ENCODE data around the gene CUX1. TPM values are rescaled to one million over a fixed set of nuclear protein-coding genes. Genes with fewer than 3 reads are reported as not detected.
A peak's percentile ranks its signal among the peaks of the same experiment; 100 is the strongest.

CUX1 gene
- total RNA-seq, 1 donor from 2014 or later: 40.5 TPM

- Histone ChIP-seq H3K4me3 (ENCODE audit: low read depth, low read length) (no peak overlapping the region), H3K36me3 (ENCODE audit: control insufficient read depth, insufficient read depth, low read length) (peaks cover 15% of the 10 kb centered on the region), H3K27me3 (ENCODE audit: control insufficient read depth, insufficient read depth, low read length) (no peaks in the 10 kb centered on the region)
- FAIRE-seq (peak; percentile 18), DNase-seq (ENCODE audit: low read depth) (no peak)
- TF ChIP-seq, protein P1, sequence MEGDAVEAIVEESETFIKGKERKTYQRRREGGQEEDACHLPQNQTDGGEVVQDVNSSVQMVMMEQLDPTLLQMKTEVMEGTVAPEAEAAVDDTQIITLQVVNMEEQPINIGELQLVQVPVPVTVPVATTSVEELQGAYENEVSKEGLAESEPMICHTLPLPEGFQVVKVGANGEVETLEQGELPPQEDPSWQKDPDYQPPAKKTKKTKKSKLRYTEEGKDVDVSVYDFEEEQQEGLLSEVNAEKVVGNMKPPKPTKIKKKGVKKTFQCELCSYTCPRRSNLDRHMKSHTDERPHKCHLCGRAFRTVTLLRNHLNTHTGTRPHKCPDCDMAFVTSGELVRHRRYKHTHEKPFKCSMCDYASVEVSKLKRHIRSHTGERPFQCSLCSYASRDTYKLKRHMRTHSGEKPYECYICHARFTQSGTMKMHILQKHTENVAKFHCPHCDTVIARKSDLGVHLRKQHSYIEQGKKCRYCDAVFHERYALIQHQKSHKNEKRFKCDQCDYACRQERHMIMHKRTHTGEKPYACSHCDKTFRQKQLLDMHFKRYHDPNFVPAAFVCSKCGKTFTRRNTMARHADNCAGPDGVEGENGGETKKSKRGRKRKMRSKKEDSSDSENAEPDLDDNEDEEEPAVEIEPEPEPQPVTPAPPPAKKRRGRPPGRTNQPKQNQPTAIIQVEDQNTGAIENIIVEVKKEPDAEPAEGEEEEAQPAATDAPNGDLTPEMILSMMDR (IDR thresholded peaks at IDR 0.05; ENCODE audit: insufficient read depth, low read length, severe bottlenecking): no peak
These were observed 381.1 kb downstream of the CUX1 start for GRCh38 chr7:102198417-102198956.

DNA sequence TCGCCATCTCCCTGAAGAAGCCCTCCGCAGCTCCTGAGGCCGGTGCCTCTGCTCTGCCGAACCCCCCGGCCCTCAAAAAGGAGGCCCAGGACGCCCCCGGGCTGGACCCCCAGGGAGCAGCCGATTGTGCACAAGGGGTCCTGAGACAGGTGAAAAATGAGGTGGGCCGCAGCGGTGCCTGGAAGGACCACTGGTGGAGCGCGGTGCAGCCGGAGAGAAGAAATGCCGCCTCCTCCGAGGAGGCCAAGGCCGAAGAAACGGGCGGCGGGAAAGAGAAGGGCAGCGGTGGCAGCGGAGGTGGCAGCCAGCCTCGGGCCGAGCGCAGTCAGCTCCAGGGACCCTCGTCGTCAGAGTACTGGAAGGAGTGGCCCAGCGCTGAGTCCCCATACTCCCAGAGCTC lies 384.1 kb downstream of the CUX1 start:
- Histone ChIP-seq H3K27me3 (ENCODE audit: control insufficient read depth, insufficient read depth, low read length) (no peaks in the 10 kb centered on the region), H3K4me3 (ENCODE audit: low read depth, low read length) (no peak overlapping the region), H3K36me3 (ENCODE audit: control insufficient read depth, insufficient read depth, low read length) (peaks cover 26% of the 10 kb centered on the region)
- FAIRE-seq (no peak), DNase-seq (ENCODE audit: low read depth) (no peak)
- TF ChIP-seq, protein P1 (IDR thresholded peaks at IDR 0.05; ENCODE audit: insufficient read depth, low read length, severe bottlenecking): no peak

DNA sequence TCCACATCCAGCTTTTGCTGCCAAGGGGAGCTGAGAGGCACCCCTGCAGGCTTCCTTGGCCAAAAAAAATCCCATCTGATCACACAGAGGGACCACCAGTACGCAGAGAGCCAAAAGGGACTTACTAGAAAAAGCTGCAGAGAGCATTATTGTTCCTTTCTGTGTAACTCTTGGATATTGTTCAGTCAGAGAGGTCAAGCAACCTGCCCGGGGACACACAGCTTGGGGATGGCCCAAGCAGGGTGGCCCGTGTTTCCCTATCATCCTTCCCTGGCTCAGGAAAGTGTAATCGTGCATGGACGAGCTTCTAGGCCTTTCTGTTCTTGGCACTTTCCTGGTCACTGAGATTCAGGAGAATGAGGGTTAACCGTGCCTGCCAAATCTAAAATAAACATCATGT lies 385.1 kb downstream of the CUX1 start:
- no peaks in the 10 kb centered on the region for H3K27me3 ChIP-seq (ENCODE audit: control insufficient read depth, insufficient read depth, low read length)
- no peak for DNase-seq (ENCODE audit: low read depth)
- TF ChIP-seq, protein P1 (IDR thresholded peaks at IDR 0.05; ENCODE audit: insufficient read depth, low read length, severe bottlenecking): no peak
- H3K4me3 ChIP-seq (ENCODE audit: low read depth, low read length): no peak overlapping the region
- H3K36me3 ChIP-seq (ENCODE audit: control insufficient read depth, insufficient read depth, low read length): peaks cover 21% of the 10 kb centered on the region
- no peak for FAIRE-seq

GRCh38 chr7:102203218-102203617 lies 385.8 kb downstream of the CUX1 start:
- no peak for DNase-seq (ENCODE audit: low read depth)
- FAIRE-seq: no peak
- TF ChIP-seq, protein P1 (IDR thresholded peaks at IDR 0.05; ENCODE audit: insufficient read depth, low read length, severe bottlenecking): no peak
- no peaks in the 10 kb centered on the region for H3K27me3 ChIP-seq (ENCODE audit: control insufficient read depth, insufficient read depth, low read length)
- H3K4me3 ChIP-seq (ENCODE audit: low read depth, low read length): no peak overlapping the region
- peaks cover 20% of the 10 kb centered on the region for H3K36me3 ChIP-seq (ENCODE audit: control insufficient read depth, insufficient read depth, low read length)

- peaks cover 18% of the 10 kb centered on the region for H3K36me3 ChIP-seq (ENCODE audit: control insufficient read depth, insufficient read depth, low read length)
These were observed 386.8 kb downstream of the CUX1 start for GRCh38 chr7:102204212-102204611.

More at GRCh38 chr7:102204212-102204611, 386.8 kb downstream of the CUX1 start:
- Histone ChIP-seq H3K27me3 (ENCODE audit: control insufficient read depth, insufficient read depth, low read length) (no peaks in the 10 kb centered on the region), H3K4me3 (ENCODE audit: low read depth, low read length) (no peak overlapping the region)
- FAIRE-seq (peak; percentile 72), DNase-seq (ENCODE audit: low read depth) (no peak)
- TF ChIP-seq, protein P1 (IDR thresholded peaks at IDR 0.05; ENCODE audit: insufficient read depth, low read length, severe bottlenecking): no peak
